ENCODE data around the gene RAB2B. TPM values are rescaled to one million over a fixed set of nuclear protein-coding genes. Genes with fewer than 3 reads are reported as not detected.

Gene RAB2B
- total RNA-seq, 1 donor from 2014 or later: 54.2 TPM

GRCh38 chr14:21436567-21437062 is 40.1 kb downstream of the RAB2B start:
- no peaks in the 10 kb centered on the region for H3K9me3 ChIP-seq (ENCODE audit: low read depth)
- Mint-ChIP-seq H3K27me3 (ENCODE audit: insufficient read depth, low read depth) (peaks cover 3% of the 10 kb centered on the region), H3K4me1 (peaks cover 15% of the 10 kb centered on the region), H3K27ac (peak overlapping the region; percentile 95), H3K4me3 (peak overlapping the region; percentile 91), H3K9me3 (no peaks in the 10 kb centered on the region), H3K36me3 (peaks cover 14% of the 10 kb centered on the region)
- no peak for DNase-seq (ENCODE audit: low spot score)
- no peak overlapping the region for H3K27ac ChIP-seq
- H3K36me3 ChIP-seq: no peaks in the 10 kb centered on the region
- TF ChIP-seq, protein P1, sequence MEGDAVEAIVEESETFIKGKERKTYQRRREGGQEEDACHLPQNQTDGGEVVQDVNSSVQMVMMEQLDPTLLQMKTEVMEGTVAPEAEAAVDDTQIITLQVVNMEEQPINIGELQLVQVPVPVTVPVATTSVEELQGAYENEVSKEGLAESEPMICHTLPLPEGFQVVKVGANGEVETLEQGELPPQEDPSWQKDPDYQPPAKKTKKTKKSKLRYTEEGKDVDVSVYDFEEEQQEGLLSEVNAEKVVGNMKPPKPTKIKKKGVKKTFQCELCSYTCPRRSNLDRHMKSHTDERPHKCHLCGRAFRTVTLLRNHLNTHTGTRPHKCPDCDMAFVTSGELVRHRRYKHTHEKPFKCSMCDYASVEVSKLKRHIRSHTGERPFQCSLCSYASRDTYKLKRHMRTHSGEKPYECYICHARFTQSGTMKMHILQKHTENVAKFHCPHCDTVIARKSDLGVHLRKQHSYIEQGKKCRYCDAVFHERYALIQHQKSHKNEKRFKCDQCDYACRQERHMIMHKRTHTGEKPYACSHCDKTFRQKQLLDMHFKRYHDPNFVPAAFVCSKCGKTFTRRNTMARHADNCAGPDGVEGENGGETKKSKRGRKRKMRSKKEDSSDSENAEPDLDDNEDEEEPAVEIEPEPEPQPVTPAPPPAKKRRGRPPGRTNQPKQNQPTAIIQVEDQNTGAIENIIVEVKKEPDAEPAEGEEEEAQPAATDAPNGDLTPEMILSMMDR (IDR thresholded peaks at IDR 0.05): no peak
- peaks cover 97% of the 10 kb centered on the region for H3K79me2 ChIP-seq (ENCODE audit: low read depth)
- H3K4me1 ChIP-seq: peaks cover 20% of the 10 kb centered on the region
- H2AFZ ChIP-seq (replicated peaks): no peak overlapping the region
- H3F3A ChIP-seq (ENCODE audit: low read depth): peaks cover 32% of the 10 kb centered on the region
- peak overlapping the region; percentile 98 for H3K4me2 ChIP-seq
- peaks cover 46% of the 10 kb centered on the region for H4K20me1 ChIP-seq (ENCODE audit: low read depth)
- H3K4me3 ChIP-seq: peak overlapping the region; percentile 67
- no peaks in the 10 kb centered on the region for H3K27me3 ChIP-seq
- peak overlapping the region; percentile 65 for H3K9ac ChIP-seq

DNA sequence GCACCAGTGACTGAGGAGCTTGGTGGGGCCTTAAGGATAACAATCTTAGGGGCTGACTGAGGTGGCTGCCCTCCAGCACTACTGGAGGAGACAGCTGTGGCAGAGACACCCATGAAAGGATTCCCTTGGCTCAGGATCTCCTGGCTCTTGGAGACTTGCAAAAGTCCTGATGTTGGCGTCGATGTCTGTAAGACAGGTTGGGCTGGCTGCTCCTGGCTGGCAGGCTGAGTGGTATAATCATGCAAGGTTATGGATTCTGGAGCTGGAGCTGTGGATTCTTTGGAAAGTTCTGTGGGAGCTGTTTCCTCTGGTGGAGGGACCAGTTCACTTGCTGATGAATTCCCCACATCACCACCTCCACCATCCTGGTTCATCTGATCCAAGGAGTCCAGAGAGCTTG is 45.6 kb downstream of the RAB2B start:
- Histone ChIP-seq H4K20me1 (ENCODE audit: low read depth) (peaks cover 40% of the 10 kb centered on the region), H3K9me3 (ENCODE audit: low read depth) (no peaks in the 10 kb centered on the region), H3K9ac (no peak overlapping the region), H3K27me3 (no peaks in the 10 kb centered on the region), H3K4me1 (peaks cover 9% of the 10 kb centered on the region), H2AFZ (replicated peaks) (no peak overlapping the region), H3K36me3 (peaks cover 12% of the 10 kb centered on the region), H3K4me3 (no peak overlapping the region), H3K79me2 (ENCODE audit: low read depth) (peaks cover 86% of the 10 kb centered on the region), H3K27ac (no peak overlapping the region), H3F3A (ENCODE audit: low read depth) (no peaks in the 10 kb centered on the region), H3K4me2 (no peak overlapping the region)
- no peak for DNase-seq (ENCODE audit: low spot score)
- Mint-ChIP-seq H3K27ac (no peak overlapping the region), H3K9me3 (no peaks in the 10 kb centered on the region), H3K36me3 (peaks cover 43% of the 10 kb centered on the region), H3K4me3 (no peak overlapping the region), H3K4me1 (peaks cover 8% of the 10 kb centered on the region), H3K27me3 (ENCODE audit: insufficient read depth, low read depth) (no peaks in the 10 kb centered on the region)
- no peak for TF ChIP-seq EZH2phosphoT487 (IDR thresholded peaks at IDR 0.05)
- TF ChIP-seq EZH2 (IDR thresholded peaks at IDR 0.05): no peak

DNA sequence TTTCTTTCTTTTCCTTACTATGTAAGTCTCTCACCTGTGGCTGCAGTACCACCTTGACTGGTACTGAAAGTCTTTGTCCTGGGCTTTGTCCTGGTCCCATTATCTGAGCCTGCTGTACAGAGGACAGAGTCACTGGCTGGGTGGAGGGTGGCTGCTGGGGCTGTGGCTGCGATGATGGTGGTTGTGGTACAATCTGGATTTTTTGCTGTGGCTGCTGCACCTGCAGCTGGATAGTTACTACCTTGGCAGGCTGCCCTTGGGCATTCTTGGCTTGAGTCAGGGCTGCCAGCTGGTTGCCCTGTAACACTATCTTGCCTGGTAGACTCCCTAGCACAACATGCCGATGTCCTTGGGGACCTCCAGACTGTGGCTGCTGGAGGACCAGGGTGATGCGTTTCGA is 47.8 kb downstream of the RAB2B start:
- DNase-seq (ENCODE audit: low spot score): no peak
- TF ChIP-seq EZH2 (IDR thresholded peaks at IDR 0.05): no peak
- Mint-ChIP-seq H3K9me3 (no peaks in the 10 kb centered on the region), H3K36me3 (peaks cover 51% of the 10 kb centered on the region), H3K27ac (no peak overlapping the region), H3K27me3 (ENCODE audit: insufficient read depth, low read depth) (no peaks in the 10 kb centered on the region), H3K4me3 (no peak overlapping the region), H3K4me1 (no peaks in the 10 kb centered on the region)
- Histone ChIP-seq H3K4me3 (no peak overlapping the region), H3K27ac (no peak overlapping the region), H3K79me2 (ENCODE audit: low read depth) (peaks cover 74% of the 10 kb centered on the region), H2AFZ (replicated peaks) (no peak overlapping the region), H3K27me3 (no peaks in the 10 kb centered on the region), H4K20me1 (ENCODE audit: low read depth) (peaks cover 29% of the 10 kb centered on the region), H3K9ac (no peak overlapping the region), H3K4me2 (no peak overlapping the region), H3K4me1 (no peaks in the 10 kb centered on the region), H3K36me3 (peaks cover 32% of the 10 kb centered on the region), H3K9me3 (ENCODE audit: low read depth) (no peaks in the 10 kb centered on the region), H3F3A (ENCODE audit: low read depth) (no peaks in the 10 kb centered on the region)

DNA sequence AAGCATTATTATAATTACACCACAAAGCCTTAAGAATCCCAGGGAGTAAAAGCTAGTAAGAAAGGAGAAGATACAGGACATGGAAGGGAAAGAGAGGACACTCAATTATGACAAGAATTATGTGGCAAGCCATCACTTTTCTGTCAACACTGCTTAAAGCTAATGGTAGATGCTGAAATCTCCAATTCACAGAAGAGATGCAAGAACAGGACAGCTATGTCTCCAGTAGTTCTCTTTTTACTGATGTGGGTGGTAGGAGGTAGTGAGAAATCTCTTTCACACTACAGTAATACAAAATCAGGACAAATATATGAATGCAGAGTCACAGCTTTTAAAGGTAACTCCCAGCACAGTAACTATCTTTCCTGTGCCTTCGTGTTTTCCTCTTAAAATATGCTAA is 50.1 kb downstream of the RAB2B start:
- Histone ChIP-seq H4K20me1 (ENCODE audit: low read depth) (peaks cover 11% of the 10 kb centered on the region), H3K27me3 (no peaks in the 10 kb centered on the region), H3K4me1 (no peaks in the 10 kb centered on the region), H3K27ac (no peak overlapping the region), H3K36me3 (peaks cover 35% of the 10 kb centered on the region), H3K9me3 (ENCODE audit: low read depth) (no peaks in the 10 kb centered on the region), H3K4me2 (no peak overlapping the region), H3K9ac (no peak overlapping the region), H2AFZ (replicated peaks) (no peak overlapping the region), H3F3A (ENCODE audit: low read depth) (no peaks in the 10 kb centered on the region), H3K79me2 (ENCODE audit: low read depth) (peaks cover 57% of the 10 kb centered on the region), H3K4me3 (no peak overlapping the region)
- TF ChIP-seq EZH2 (IDR thresholded peaks at IDR 0.05): no peak
- TF ChIP-seq, protein P1 (IDR thresholded peaks at IDR 0.05): no peak
- no peak for TF ChIP-seq EZH2phosphoT487 (IDR thresholded peaks at IDR 0.05)
- no peaks in the 10 kb centered on the region for H3K9me3 Mint-ChIP-seq
- H3K4me1 Mint-ChIP-seq: no peaks in the 10 kb centered on the region
- H3K4me3 Mint-ChIP-seq: no peak overlapping the region
- H3K27me3 Mint-ChIP-seq (ENCODE audit: insufficient read depth, low read depth): no peaks in the 10 kb centered on the region
- DNase-seq (ENCODE audit: low spot score): no peak
- no peak overlapping the region for H3K27ac Mint-ChIP-seq
- peaks cover 49% of the 10 kb centered on the region for H3K36me3 Mint-ChIP-seq

All from neural progenitor cell (in vitro differentiated cells).